Urothelium cell line (cell line): ENCODE data around the gene ENTREP1.
"Not testable (repeated sequence)": the region's sequence is repeated elsewhere in the genome, so short reads cannot be mapped to it uniquely, and the experiment has no call there.

ENCODE experiments used
- DNase-seq: peaks from one replicate; pipeline ENCODE4 v3.0.0; 2011; ENCODE audit warnings: low spot score, mixed read lengths
- FAIRE-seq: peaks from 2 replicates; lab custom pipeline; 2011; peaks lifted over from hg19 to GRCh38; lab: Jason Lieb, UNC

The ENTREP1 gene, protein sequence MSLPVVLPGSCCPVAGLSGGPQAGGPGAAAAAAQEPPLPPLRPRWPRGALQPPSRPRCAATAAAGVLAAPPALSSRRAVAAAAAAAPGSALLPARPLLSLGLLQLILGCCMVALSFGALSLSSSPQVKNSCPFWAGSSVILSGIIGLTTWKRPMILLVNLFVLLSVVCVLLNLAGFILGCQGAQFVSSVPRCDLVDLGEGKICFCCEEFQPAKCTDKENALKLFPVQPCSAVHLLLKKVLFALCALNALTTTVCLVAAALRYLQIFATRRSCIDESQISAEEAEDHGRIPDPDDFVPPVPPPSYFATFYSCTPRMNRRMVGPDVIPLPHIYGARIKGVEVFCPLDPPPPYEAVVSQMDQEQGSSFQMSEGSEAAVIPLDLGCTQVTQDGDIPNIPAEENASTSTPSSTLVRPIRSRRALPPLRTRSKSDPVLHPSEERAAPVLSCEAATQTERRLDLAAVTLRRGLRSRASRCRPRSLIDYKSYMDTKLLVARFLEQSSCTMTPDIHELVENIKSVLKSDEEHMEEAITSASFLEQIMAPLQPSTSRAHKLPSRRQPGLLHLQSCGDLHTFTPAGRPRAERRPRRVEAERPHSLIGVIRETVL

DNA sequence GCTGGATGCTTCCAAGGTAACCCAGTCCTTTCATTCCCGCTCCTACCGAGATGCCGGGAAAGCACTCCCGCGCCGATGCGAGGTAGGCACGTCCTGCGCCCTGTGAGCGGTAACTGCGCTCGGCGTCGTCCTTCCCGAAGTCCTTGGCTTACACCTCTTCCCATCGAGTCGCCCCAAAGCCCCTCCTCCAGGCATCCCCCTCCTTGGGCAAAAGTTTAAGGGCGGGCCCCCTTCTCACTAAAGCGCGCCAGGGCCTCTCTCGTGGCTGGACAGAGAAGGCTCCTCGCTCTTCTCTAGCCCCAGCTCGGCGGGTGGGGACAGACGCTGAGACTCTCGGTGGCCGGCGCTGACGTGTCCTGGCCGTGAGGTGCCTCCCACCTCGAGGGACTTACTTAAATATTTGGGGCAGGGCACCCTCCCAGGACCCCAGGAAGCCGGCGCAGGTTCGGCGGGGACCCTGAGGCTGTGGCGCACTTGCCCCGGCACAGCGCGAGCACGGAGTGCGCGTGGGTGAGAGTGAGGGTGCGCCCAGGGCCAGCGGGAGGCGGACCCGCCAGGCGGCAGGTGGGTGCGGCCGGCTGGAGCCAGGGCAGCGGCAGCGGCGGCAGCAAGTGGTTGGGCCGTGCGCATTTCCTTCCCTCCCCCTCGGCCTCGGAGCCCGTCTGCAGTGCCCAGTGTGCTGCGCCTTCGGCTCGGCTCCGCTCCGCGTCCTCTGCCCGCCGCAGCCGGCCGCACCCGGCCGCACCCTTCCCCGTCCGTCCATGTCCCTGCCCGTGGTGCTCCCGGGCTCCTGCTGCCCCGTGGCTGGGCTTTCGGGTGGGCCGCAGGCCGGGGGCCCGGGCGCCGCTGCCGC is at the start of gene ENTREP1:
Gene ENTREP1 (plus strand): TSS at position 667 of the 853 bp plus-strand sequence. CDS start 95 bp downstream, at position 762.
- FAIRE-seq (no peak), DNase-seq (no peak)

DNA sequence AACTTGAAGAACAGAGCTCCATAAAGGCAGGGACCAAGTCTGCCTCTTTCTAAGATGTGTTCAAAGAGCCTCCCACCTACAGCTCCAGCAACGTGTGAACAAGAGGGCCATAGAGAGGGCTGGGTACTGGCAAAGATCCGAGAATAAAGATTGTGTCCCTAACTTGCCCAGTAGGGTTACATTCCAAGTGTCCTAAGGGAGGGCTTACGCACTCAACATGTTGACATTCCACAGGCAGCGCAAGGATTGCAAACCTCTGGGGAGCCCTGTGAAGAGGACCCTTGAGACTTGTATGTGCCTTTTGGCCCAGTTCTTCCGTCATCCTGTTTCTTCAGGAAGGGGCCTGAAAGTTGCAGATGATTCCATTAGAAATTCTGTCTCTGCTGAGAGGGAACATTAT is 48.2 kb upstream of the ENTREP1 start:
- no peak for DNase-seq
- FAIRE-seq = no peak

DNA sequence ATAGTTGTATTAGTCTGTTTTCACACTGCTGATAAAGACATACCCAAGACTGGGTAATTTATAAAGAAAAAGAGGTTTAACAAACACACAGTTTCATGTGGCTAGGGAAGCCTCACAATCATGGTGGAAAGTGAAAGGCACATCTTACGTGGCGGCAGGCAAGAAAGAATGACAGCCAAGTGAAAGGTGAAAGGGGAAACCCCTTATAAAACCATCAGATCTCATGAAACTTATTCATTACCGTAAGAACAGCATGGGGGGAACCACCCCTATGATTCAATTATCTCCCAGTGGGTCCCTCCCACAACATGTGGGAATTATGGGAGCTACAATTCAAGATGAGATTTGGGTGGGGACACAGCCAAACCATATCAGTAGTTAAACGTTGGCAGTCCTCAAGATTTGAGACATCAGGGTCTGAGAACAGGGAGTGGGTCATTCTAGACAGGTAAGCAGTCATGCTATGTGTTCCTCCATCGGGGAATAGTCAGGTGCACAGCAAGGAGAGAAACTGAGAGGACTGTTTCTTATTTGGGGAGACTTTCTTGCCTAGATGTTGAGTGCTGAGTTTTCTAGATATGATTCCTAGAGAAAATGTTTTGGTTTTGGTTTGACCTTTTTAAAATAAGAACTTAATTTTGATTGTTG is 45.8 kb upstream of the ENTREP1 start:
- DNase-seq = no peak
- FAIRE-seq = no peak

DNA sequence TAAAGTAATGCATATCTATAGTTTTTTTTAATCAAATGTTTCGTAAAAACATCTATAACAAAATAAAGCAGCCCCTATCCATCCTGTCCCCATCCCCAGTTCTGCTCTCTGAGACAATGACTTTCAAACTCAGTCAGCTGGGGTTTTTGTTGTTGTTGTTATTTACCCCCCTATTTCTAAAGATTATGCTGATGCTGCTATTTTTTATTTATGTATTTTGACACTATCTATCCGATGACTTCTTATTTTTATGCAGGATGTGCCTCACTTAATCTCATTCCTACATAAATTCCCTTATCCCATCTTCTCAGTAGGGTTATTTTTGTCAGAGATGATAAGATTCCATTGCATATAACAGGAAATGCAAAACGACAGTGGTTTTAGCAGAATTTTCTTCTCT is 45.3 kb upstream of the ENTREP1 start:
- FAIRE-seq (no peak), DNase-seq (no peak)

DNA sequence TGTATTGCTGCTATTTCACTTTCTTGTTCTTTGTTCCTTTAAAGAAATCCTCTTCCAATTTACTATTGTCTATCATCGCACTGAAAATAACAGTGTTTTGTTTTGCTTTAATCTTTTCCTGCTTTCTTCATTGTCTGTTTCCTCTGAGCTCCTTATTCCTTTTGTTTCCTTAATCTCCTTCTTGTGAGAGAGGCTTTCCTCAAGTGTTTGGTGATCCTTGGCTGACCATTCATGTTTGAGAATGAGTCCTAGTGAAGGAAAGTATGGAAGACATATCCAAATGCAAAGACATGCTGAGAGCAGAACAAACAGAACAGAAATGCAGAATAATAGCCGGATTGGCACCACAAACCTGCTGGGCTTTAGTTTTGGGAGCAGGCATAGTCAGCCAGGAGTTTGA is 42.0 kb upstream of the ENTREP1 start:
- no peak for FAIRE-seq

DNA sequence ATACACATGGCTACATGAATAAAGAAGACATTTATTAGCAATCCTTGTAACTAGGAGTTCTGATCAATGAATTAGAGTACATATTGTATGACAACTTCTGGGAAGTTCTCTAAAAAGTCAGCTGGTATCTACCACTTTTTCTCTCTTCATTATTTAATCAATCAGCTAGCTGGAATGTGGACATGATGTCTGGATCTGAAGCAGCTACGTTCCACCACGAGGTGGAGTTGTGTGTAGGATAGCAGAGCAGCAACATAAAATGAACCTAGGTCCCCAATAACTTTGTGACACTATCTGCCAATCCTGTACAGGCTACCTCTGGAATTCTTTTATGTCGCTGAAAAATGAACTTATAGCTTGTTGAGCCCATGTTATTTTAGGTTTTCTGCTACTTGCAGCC is 32.9 kb upstream of the ENTREP1 start:
- no peak for FAIRE-seq

More for the DNA sequence above, 42.0 kb upstream of the ENTREP1 start:
- no peak for DNase-seq

DNA sequence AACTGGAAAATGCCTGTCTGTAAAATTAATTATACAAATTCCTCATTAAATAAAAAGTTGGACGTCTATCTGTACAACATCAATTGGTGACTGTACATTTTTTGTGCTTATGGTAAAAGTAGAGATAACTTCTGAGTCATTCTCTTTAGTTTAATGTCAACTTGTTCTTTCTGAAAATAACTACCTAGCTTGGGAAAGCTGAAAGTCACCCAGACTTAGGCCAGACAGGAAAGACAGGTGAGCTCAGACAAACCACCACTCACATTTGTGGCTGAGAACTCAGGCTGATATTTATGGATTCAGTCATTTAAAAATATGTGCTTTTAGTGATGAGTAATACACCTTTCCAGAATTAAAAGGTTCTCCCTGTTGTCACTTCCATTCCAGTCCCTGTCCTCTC is 31.9 kb upstream of the ENTREP1 start:
- no peak for FAIRE-seq
- DNase-seq = no peak

More for the DNA sequence above, 32.9 kb upstream of the ENTREP1 start:
- DNase-seq = no peak

DNA sequence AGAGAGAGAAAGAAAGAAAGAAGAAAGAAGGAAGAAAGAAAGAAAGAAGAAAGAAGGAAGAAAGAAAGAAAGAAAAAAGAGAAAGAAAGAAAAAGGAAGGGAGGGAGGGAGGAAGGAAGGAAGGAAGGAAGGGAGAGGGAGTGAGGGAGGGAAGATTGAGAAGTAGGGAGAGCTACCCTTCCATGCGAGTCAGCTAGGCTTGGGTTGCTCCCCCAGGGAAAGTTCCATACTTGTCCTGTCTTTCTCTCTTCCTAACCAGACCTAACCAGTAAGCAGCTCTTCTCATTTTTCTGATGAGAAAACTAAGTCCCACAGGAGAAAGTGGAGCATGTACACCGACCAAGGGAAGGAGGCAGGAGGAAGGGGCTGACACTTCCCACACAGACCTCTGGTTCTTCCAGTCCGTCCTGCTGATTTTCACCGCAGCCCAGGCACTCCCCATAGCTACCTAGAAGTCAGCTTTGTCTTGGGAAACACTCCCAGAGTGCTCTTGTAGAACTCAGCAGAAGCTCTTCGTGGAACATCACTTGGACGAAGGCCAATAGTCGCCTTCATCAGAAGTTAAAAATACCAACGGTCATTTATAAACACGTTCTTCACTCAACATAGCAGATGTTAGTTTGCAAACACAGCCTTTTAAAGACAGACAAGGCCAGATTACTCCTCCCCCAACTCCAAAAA is 29.0 kb upstream of the ENTREP1 start:
- no peak for FAIRE-seq

DNA sequence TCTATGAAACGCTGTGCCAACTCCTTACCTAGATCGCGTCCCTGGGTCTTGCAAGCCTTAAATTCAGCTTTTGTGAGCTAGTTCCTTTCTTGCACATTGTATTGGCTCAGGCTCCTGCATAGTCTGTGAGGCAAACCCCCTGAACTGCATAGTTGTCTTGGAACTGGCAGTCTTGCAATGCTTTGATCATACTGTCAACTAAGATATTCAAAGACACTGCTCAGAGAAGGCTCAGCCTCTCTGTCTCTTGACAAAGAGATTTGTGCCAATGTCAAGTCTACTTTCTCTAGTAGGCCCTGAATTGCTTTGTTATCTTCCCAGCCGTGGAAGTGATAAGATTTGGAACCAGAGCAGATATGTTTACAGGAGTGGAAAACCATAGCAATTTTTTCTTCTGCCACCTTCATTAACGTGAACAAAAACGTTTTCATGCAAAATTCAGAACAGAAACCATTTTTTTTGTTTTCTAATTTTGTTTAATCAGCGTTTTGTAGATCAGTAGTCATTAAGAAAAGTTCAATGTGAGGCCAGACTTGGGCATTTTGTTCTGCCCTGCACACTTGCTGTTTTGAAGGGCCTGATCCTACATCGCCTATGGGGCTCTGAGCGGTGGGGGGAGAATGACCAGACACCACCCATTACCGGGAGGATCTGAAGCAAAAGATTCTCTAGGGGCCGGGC is 27.6 kb upstream of the ENTREP1 start:
- DNase-seq = no peak
- FAIRE-seq = no peak

More for the DNA sequence above, 29.0 kb upstream of the ENTREP1 start:
- no peak for DNase-seq

DNA sequence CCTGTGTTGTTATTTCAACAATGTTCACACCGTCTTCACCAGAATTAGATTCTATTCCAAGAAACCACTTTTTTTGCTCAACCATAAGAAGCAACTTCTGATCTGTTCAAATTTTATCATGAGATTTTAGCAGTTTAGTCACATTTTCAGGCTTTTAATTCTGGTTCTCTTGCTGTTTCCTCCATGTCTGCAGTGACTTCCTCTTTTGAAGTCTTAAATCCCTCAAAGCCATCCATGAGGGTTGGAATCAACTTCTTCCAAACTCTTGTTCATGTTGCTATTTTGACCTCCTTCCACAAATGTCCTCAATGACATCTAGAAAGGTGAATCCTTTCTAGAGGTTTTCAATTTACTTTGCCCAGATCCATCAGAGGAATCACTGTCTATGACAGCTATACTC is 25.7 kb upstream of the ENTREP1 start:
- FAIRE-seq (no peak), DNase-seq (no peak)

DNA sequence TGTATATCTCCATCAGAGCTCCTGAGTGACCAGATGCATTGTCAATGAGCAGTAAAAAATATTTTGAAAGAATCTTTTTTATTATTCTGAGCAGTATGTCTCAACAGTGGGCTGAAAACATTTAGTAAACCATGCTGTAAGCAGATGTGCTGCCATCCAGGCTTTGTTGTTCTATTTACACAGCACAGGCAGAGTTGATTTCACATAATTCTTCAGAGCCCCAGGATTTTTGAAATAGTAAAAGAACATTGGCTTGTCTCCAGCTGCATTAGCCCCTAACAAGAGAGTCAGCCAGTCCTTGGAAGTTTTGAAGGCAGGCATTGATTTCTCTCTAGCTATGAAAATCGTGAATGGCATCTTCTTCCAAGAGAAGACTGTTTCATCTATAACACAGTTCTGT is 25.2 kb upstream of the ENTREP1 start:
- no peak for DNase-seq
- no peak for FAIRE-seq

DNA sequence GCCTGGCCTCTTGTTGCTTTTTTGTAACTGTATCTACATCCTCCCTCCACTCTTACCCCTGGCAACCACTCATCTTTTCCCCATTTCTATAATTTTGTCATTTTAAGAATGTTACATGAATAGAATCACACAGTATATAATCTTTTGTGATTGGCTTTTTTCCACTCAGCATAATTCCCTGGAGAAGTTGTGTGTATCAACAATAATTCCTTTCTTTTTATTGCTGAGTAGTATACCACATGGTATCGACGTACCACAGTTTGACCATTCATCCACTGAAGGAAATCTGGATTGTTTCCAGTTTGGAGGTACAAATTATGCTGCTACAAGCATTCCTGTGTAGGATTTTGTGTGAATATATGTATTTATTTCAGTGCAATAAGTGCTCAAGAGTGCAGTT is 21.7 kb upstream of the ENTREP1 start:
- DNase-seq (no peak), FAIRE-seq (no peak)

DNA sequence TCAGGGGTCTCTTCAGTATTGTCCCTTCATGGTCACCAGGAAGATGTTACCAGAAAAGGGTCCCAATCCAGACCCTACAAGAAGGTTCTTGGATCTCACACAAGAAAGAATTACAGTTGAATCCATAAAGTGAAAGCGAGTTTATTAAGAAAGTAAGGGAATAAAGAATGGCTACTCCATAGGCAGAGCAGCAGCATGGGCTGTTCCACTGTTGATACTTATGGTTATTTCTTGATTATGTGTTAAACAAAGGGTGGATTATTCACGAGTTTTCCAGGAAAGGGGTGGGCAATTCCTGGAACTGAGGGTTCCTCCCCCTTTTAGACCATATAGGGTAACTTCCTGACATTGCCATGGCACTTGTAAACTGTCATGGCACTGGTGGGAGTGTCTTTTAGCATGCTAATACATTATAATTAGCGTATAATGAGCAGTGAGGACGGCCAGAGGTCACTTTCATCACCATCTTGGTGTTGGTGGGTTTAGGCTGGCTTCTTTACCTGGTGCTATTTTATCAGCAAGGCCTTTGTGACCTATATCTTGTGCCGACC is 18.0 kb upstream of the ENTREP1 start:
- not testable (repeated sequence) for DNase-seq, FAIRE-seq

DNA sequence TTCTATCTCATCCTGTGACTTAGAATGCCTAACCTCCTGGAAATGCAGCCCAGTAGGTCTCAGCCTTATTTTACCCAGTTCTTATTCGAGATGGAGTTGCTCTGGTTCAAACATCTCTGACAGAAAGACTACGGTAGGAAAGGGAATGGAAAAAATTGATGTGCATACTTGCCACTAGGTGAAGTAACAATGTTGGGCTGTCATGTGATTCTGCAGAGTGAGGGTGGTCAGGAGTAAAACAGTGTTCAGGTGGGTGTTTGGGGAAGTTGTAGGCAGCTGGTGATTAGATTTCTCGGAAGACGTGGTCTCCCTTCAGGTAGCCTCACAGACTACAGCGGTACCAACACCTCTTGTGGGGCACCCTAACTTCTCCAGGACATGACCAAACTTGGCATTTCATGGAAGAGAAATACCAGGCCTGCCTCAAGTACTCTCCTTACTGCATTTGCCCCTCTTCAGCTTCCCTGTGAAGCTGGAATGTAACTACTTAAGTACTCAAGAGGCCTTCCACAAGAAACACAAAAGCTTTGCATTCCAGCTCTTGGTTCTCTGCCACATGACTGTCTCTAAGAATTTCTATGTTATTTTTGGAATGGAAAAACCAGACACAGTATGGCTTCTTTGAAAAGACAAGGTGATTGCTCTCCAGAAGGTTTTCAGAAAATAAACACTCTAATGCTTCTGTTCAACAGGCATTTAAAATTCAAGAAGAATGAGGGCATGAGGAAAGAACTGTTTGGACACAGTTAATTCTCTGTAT is 17.4 kb upstream of the ENTREP1 start:
- FAIRE-seq = no peak
- no peak for DNase-seq

DNA sequence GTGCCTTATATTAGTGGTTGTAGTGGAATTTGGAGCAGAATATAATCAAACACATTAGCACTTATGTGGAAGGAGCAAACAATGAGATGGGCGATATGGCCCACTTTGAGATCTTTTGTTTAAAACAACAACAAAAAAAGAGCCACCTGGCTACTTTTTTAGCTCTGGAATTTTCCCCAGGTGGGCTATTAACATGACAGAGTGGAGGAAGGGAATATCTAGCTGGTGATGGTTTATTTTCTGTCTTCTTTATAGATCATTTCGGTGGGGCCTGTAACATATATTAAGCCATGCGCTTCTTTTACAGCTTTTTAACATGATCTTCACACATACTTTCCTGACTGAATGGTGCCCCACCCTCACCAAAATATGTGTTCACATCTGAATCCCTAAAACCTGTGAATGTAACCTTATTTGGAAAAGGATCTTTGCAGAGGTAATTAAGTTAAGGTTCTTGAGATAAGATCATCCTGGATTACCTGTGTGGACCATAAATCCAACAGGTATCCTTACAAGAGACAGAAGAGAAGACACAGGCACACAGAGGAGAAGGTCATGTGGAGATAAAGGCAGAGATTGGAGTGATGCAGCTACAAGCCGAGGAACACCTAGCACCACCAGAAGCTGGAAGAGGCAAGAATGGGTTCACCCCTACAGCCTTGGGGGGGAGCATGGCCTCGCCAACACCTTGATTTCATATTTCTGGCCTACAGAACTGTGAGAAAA is 16.6 kb upstream of the ENTREP1 start:
- DNase-seq = no peak
- FAIRE-seq = no peak

DNA sequence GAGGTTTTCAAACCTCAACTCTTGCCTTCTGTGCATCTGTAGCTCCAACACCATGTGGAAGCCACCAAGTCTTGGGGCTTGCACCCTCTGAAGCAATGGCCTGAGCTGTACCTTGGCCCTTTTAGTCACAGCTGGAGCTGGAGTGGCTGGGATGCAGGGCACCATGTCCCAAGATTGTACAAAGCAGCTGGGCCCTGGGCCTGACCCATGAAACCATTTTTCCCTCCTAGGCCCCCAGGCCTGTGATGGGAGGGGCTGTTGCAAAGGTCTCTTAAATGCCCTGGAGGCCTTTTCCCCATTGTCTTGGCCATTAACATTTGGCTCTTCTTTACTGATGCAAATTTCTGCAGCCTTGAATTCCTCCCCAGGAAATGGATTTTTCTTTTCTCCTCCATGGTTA is 11.8 kb upstream of the ENTREP1 start:
- DNase-seq = no peak
- FAIRE-seq = no peak

DNA sequence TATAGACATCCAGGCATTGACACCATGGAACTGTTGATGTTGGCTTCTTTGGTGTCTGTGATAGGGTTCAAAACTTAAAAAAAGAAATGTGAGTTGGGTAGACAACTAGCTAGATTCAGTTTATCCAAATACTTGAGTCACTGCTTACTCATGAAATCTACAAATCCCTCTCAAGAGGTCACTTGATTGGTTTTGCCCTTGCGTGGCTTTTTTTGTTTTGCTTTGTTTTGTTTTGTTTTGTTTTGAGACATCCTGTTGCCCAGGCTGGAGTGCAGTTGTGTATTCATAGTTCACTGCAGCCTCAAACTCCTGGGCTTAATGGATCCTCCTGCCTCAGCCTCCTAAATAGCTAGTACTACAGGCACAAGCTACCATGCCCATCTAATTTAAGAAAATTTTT is 10.5 kb upstream of the ENTREP1 start:
- no peak for DNase-seq
- FAIRE-seq = no peak

DNA sequence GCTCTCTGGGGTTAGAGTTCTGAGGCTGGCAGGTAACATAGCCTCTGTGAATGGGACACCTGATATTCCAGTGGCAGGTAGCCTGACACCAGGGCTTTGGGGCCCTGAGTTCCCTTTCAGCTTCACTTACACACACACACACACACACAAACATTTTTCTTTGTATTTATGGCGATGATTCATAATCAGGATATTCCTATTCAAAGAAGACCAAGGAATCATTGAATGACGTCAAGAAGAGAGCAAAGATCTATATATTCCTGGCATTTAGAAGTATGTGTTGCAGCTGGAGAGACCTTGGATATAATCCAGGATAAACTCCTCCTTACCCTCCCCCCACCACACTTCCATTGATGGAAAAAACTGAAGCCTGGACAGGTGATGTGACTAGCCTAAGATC is 7.9 kb upstream of the ENTREP1 start:
- DNase-seq = no peak

More for the DNA sequence above, 7.9 kb upstream of the ENTREP1 start:
- FAIRE-seq = no peak
